ENCODE results near the gene APBB2.

APBB2 gene

DNA sequence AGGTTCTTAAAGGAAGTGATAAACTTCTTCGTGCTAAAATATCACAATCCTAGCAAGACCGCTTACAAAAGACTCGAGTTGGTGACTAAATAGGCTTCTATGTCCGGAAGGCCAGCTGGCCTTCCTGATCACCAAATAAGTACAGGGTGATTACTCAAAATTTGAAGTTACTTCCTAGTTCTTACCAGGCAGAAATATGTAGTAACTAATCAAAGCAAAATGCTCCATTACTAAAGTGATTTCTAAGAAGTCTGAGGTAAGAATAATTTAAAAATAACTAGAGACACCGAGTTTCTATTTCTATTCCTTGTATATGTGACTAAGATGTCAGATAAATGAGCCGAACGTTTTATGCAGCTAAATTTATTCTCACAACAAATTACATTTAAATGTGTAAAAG lies 402.4 kb downstream of the APBB2 start:
- H3K4me3 ChIP-seq (ENCODE audit: low read depth, low read length), result no peak overlapping the region
- TF ChIP-seq, protein P1, sequence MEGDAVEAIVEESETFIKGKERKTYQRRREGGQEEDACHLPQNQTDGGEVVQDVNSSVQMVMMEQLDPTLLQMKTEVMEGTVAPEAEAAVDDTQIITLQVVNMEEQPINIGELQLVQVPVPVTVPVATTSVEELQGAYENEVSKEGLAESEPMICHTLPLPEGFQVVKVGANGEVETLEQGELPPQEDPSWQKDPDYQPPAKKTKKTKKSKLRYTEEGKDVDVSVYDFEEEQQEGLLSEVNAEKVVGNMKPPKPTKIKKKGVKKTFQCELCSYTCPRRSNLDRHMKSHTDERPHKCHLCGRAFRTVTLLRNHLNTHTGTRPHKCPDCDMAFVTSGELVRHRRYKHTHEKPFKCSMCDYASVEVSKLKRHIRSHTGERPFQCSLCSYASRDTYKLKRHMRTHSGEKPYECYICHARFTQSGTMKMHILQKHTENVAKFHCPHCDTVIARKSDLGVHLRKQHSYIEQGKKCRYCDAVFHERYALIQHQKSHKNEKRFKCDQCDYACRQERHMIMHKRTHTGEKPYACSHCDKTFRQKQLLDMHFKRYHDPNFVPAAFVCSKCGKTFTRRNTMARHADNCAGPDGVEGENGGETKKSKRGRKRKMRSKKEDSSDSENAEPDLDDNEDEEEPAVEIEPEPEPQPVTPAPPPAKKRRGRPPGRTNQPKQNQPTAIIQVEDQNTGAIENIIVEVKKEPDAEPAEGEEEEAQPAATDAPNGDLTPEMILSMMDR (IDR thresholded peaks at IDR 0.05; ENCODE audit: insufficient read depth, low read length, missing control alignments), result no peak
- CTCF ChIA-PET, result interaction anchor here (1.1 to 1.4 kb wide), 2 partner anchors 28 to 86 kb away, joined by 3 to 4 read pairs; no protein-coding TSS in a partner anchor
- DNase-seq (ENCODE audit: low read depth, low spot score), result no peak
- POLR2A ChIA-PET, result no interaction called here

DNA sequence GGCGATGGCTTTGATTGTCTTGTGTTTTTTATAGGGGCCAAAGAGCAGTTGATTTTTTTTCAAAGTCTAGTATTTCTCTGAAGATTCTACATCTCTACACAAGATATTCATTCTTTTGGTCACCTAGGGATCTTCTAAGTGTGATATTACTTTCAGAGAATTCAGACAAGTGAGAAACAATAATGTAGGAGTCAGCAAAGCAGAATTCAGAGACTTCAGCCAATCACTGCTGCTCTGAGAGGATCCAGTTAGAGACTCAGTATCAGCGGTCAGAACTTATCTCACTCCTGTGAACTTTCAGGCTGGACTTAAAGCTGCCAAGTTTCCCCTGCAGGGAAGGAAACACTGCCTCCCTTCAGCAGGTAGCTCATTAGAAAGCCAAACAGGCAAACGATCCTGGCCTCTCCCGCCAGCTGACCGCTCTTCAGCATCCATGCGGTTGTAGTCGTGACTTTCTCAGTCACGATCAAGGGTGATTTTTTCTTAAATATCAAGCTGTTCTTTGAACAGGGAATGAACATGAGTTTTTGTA lies 405.4 kb downstream of the APBB2 start:
- CTCF ChIA-PET, result interaction anchor here (1.0 to 1.4 kb wide), 2 partner anchors 32 to 89 kb away, joined by 3 to 4 read pairs; no protein-coding TSS in a partner anchor
- DNase-seq (ENCODE audit: low read depth, low spot score), result no peak
- TF ChIP-seq, protein P1 (IDR thresholded peaks at IDR 0.05; ENCODE audit: insufficient read depth, low read length, missing control alignments), result no peak
- no peak overlapping the region for H3K4me3 ChIP-seq (ENCODE audit: low read depth, low read length)
- POLR2A ChIA-PET, result no interaction called here

DNA sequence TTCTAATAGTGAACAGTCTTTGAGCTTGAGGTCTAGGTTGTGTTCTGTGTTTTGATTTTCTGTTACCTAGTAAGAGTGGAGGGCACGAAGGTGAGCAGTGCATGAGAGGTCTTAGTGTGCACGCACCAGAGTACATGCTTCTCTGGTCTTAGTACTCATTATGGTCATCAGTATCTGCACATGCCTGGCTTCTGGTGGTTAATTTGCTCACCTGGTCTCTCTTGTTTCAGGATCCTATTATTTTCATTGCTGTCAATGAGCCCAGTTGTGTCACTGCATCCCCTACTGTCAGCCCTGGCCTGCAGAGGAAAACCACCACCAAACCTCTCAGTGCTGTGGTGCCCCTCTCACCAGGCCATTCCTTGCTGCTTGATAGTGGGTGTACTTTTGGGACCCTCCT lies 409.7 kb downstream of the APBB2 start:
- TF ChIP-seq, protein P1 (IDR thresholded peaks at IDR 0.05; ENCODE audit: insufficient read depth, low read length, missing control alignments), result no peak
- ChIA-PET CTCF (interaction anchor here (1.0 kb wide), 1 partner anchor 36 kb away, joined by 5 read pairs; no protein-coding TSS in a partner anchor), POLR2A (no interaction called here)
- no peak overlapping the region for H3K4me3 ChIP-seq (ENCODE audit: low read depth, low read length)
- no peak for DNase-seq (ENCODE audit: low read depth, low spot score)

DNA sequence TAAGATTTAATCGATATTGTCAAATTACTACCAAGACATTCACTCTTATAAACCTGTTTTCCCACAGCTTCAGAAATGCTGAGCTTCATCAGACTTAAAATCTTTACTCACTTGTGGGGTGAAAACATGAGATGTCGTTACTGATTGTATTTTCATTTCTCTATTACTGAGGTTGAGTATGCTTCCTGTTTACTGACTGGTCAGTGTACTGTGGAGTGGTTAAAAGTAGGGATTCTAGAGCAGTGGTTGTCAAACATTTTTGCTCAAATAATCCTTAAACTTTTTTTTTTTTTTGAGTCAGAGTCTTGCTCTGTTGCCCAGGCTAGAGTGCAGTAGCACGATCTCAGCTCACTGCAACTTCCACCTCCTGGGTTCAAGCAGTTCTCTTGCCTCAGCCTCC lies 414.3 kb downstream of the APBB2 start:
- POLR2A ChIA-PET, result no interaction called here
- no peak for DNase-seq (ENCODE audit: low read depth, low spot score)
- TF ChIP-seq, protein P1 (IDR thresholded peaks at IDR 0.05; ENCODE audit: insufficient read depth, low read length, missing control alignments), result no peak
- H3K4me3 ChIP-seq (ENCODE audit: low read depth, low read length), result no peak overlapping the region
- CTCF ChIA-PET, result no interaction called here

DNA sequence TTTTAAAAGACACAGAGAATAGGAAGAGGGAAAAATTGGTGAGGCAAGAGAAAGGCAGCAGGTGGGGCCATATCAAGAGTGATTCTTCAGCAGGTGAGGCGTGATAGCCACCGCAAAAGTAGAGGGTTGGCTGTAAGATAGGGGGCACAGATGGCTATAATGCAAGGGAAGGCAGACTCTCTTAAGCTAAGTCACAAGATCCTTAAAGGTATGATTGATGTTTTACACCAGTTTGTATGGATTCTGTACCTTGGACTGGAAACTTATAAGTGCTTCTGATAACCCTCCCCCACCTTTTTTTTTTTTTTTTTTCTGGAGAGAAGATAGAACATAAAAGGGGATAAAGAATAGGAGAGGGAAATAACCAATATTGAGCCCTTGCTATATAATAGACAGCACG lies 424.6 kb downstream of the APBB2 start:
- H3K4me3 ChIP-seq (ENCODE audit: low read depth, low read length), result no peak overlapping the region
- POLR2A ChIA-PET, result no interaction called here
- DNase-seq (ENCODE audit: low read depth, low spot score), result no peak
- TF ChIP-seq, protein P1 (IDR thresholded peaks at IDR 0.05; ENCODE audit: insufficient read depth, low read length, missing control alignments), result no peak
- CTCF ChIA-PET, result no interaction called here

DNA sequence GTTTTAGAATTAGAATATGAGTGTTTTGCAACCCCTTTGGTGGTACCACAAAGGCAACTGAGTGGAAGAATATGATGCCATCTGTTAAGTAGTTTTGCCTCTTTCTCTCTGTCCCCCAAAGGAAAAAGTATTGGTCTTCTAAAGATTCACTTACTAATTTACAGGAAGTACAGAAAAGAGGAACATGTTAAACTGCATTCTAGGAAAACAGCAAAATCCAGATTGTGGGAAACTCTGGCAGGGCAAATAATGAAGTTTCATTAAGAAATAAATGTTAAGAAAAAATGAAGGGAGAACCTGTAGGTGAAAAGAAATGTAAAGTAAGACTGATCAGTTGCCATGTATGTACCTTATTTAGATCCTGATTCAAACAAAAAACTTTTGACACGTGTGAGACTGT lies 425.3 kb downstream of the APBB2 start:
- H3K4me3 ChIP-seq (ENCODE audit: low read depth, low read length), result no peak overlapping the region
- no peak for DNase-seq (ENCODE audit: low read depth, low spot score)
- ChIA-PET POLR2A (no interaction called here), CTCF (no interaction called here)
- TF ChIP-seq, protein P1 (IDR thresholded peaks at IDR 0.05; ENCODE audit: insufficient read depth, low read length, missing control alignments), result no peak
